GM19023 (cell line): ENCODE results near the gene CDH13.

ENCODE experiments used
- ATAC-seq: cut with Tn5 transposase; IDR thresholded peaks from one replicate; pipeline ENCODE4 v1.9.1; 2021; ENCODE audit warnings: mild to moderate bottlenecking, moderate library complexity; ENCODE audit not compliant: unreplicated experiment

CDH13 gene

DNA sequence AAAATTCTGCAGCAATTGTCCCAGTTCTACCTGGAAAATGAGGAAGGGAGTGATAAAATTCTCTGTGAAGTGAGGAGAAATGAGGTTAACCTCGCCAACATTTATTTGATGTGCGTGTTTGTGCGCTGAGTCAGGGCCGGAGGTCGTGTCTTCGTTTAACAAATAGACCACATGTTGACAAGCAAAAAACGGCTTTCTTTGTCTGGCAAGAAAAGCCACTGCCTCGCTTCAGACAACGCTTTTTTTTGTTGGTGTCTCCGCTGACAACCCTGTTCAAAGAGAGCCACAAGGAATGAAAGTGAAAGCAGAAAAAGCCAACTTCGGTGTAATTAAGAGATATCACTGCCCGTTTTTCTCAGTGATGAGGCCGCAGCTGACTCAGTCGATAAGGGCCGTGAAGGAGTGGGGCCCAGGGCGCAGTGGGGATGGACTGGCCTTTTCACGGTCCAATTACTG lies 510.6 kb downstream of the CDH13 start:
- ATAC-seq, result no peak

GRCh38 chr16:83137894-83138293 lies 511.1 kb downstream of the CDH13 start:
- ATAC-seq, result no peak

- no peak for ATAC-seq
Observed at GRCh38 chr16:83138512-83138911, 511.7 kb downstream of the CDH13 start.

- ATAC-seq, result no peak
Observed at GRCh38 chr16:83138976-83139690, 512.4 kb downstream of the CDH13 start.

- ATAC-seq, result no peak
Observed at GRCh38 chr16:83143788-83144187, 517.0 kb downstream of the CDH13 start.

- no peak for ATAC-seq
Observed at GRCh38 chr16:83145297-83145696, 518.5 kb downstream of the CDH13 start.

- no peak for ATAC-seq
Observed at GRCh38 chr16:83147244-83147643, 520.5 kb downstream of the CDH13 start.

DNA sequence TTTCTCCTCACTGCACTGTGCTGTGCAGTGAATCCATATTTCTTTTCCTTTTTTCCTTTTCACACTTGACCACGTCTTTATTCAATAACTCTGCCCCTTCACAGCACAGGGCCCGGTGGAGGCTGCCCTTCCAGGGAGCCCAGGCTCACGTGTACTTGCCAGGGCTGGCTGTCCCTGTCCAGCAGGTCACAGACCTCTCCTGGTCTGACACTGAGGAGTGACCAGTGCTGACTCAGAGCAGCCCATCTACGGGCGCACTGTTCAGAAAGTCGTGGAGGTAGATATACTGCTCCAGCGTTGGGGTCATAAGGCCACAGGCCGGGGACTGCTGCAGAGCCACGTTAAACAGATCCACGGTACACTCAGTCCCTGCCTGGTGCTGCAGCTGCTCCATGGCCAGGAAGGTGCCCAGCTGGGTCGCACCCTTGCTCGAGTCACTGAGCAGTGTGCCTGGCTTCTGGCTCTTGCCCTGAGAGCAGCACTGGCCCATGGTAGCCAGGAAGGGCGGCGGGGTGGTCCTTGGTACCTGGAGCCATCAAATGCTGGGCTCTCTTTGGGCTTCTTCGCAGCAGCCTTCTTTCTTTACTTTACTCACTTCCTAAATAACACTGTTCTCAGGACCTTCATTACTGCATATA lies 531.7 kb downstream of the CDH13 start:
- no peak for ATAC-seq

GRCh38 chr16:83159049-83159448 lies 532.3 kb downstream of the CDH13 start:
- no peak for ATAC-seq

DNA sequence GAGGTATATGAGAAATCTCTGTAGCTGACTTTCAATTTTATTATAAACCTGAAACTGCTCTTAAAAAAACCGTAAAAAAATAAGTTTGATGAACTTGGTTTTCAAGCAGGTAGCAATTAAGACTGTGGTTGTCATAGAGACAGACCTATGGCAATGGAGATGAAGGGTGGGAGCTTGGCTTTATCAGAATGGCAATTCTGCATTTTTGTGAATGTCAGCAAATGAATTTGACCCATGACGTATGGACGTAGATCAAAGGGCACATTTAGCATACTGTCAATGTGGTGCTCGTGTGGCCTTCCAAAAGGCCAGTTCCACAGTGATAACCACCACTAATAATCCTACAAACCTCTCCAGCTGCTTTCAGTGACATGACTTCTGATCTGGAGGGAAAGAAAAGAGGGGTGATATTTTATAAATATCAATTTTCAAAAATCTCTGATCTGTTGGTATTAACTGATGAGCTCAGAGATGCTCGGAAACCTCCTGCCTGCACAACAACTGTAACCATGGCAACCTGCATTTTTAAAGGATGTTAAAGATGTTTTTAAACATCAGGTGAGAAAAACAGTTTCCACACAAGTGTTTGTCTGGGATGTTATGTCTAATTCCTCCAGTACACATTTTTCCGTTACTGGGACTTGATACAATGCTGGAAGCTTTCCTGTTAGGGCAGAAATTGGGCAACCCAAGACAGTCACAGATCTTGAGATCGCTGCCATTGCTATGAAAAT lies 533.7 kb downstream of the CDH13 start:
- ATAC-seq, result no peak

- ATAC-seq, result no peak
Observed at GRCh38 chr16:83162791-83163190, 536.0 kb downstream of the CDH13 start.

GRCh38 chr16:83164816-83165215 lies 538.0 kb downstream of the CDH13 start:
- no peak for ATAC-seq

GRCh38 chr16:83171396-83171795 lies 544.6 kb downstream of the CDH13 start:
- ATAC-seq, result no peak

- no peak for ATAC-seq
Observed at GRCh38 chr16:83174671-83175070, 547.9 kb downstream of the CDH13 start.

- no peak for ATAC-seq
Observed at GRCh38 chr16:83176802-83177201, 550.0 kb downstream of the CDH13 start.

DNA sequence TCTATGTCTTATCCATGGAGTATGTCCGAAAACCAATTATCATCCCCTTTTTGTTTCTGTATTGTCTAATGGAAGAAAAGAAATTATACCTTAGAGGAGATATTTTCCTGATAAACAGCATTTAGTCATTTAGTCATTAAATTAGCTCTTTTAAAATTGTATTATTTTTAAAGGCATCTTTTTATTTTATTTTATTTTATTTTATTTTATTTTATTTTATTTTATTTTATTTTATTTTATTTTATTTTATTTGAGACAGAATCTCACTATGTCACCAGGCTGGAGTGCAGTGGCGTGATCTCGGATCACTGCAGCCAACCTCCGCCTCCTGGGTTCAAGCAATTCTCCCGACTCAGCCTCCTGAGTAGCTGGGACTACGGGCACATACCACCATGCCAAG lies 559.1 kb downstream of the CDH13 start:
- ATAC-seq, result no peak

GRCh38 chr16:83187405-83187804 lies 560.6 kb downstream of the CDH13 start:
- ATAC-seq, result no peak

DNA sequence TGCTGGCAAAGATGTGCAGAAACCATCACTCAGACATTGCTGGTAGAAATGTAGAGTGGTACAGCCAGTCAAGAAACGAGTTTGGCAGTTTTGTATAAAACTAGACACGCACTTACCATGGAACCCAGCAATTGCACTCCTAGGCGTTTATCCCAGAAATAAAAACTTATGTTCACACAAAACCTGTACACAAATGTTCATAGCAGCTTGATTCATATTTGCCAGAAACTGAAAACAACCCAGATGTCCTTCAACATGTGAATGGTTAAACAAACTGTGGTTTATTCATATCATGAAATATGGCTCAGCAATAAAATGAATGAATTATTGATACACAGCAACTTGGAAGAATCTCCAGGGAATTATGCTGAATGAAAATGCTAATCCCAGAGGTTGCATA lies 570.0 kb downstream of the CDH13 start:
- ATAC-seq, result no peak

DNA sequence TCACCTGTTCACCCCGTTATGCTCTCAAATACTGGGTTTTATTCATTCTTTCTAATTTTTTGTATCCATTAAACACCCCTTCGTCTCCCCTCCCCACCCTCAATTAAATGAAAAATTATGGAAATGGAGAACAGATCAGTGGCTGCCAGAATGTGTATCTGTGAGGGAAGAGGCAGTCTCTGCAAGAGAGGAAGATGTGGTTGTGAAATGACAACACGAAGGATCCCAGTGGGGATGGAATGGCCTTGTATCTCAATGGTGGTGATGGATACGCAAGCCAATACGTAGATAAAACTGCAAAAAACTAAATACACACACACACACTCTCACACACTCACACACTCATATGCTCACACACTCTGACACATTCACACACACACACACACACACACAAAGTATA lies 570.7 kb downstream of the CDH13 start:
- ATAC-seq, result no peak

- ATAC-seq, result no peak
Observed at GRCh38 chr16:83198977-83199376, 572.2 kb downstream of the CDH13 start.

- ATAC-seq, result no peak
Observed at GRCh38 chr16:83200005-83200779, 573.4 kb downstream of the CDH13 start.
